NCI-H345 (cell line): ENCODE results near the gene BTF3L4.

Experiments used
- DNase-seq: peaks from one replicate; lab custom pipeline; 2025; lab: John Stamatoyannopoulos, UW

BTF3L4 gene

DNA sequence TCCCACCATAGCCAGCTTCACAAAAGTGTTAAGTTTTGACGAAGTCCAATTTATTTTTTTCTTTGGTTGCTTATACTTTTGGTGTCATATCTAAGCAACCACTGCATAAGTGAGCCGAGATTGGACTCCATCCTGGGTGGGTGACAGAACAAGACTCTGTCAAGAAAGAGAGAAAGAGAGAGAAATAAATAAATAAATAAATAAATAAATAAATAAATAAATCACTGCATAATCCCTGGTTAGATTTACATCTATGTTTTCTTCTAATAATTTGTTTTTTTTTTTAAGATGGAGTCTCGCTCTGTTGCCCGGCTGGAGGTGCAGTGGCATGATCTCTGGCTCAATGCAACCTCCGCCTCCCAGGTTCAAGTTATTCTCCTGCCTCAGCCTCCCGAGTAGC, 67.5 kb downstream of the BTF3L4 start:
- DNase-seq = no peak

- no peak for DNase-seq
Measured at GRCh38 chr1:52125736-52126359, 69.8 kb downstream of the BTF3L4 start.

DNA sequence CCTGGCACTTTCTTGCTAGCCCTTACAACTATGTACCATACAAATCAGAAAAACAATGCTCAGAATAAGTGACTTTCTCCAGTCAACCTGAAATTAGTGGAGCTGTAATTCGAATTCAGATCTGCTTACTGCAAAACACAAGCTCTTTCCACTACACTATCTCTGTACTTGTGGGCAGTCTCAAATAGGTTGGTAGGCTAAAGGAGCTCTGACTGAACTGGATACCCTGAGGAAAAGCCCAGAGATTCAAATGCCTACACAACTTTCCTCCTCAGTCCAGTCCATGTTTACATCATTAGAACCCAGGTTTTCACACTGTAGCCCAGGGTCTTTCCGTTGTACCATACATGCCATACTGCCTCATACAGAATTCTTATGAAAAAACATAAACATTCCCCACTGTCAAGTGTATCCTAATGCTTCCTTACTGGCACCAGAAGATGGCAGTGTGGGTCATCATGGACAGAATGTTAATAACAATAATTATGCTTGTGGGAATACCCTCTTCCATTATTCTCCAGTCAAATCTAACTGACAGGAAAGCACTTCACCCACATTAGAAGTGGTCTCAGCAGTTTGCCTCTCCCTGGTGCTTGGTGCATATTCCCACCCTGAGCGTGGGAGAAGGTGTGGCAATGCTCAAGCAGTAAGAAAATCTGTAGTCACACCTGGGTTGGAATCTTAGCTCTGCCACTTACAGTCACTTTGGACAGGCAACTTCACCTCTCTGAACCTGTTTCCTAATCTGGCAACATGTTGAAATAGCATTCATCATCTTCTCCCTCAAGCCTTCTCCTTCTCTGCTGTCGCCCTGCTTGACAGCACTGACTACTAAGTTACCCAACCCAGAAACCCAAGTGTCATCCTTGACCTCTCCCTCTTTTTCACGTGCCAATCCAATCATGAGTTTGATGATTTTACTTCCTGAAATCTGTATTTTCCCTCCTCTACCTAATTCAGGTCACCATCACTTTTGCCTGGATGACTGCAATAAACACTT, 71.4 kb downstream of the BTF3L4 start:
- DNase-seq = peak; percentile 23

- no peak for DNase-seq
Measured at GRCh38 chr1:52139817-52140540, 83.9 kb downstream of the BTF3L4 start.
